Sciatic nerve (tissue), 2 donors: ENCODE results near the gene KRTAP19-2. TPM values are rescaled to one million over a fixed set of nuclear protein-coding genes. Genes with fewer than 3 reads are reported as not detected.
"Not testable (repeated sequence)": the region's sequence is repeated elsewhere in the genome, so short reads cannot be mapped to it uniquely, and the experiment has no call there.

Experiments used
- ATAC-seq: fragments of 200-7000 bp; cut with Tn5 transposase; one replicate; pipeline ENCODE4 v1.9.1; 2020; ENCODE audit warnings: mild to moderate bottlenecking, moderate library complexity
- DNase-seq: peaks from one replicate; pipeline ENCODE4 v3.0.0-alpha.2; 2020; ENCODE audit warnings: low spot score
- intact Hi-C: fragments of 100-400 bp; cut with DNase I; formaldehyde crosslinking; loops from one replicate; pipeline ENCODE4 v1.14.2; 2022
- total RNA-seq: library from RNA; stranded (reverse); fragmentation: NEBNext Ultra II Directional; extraction: Animal tissue kit (Norgen Biotek cat#: 25700); gene quantifications from one replicate; pipeline ENCODE4 v1.2.1, GENCODE V29; 2021
- donor health status: DM: no; HTN: no; CAD: no.
- donor health status: DM: no; HTN: no; CAD: no.

KRTAP19-2 gene
- total RNA-seq, result not detected

- ATAC-seq (no peak), DNase-seq (no peak)
- intact Hi-C loops, result no loop called here
Measured at GRCh38 chr21:30487336-30487735, at the start of gene KRTAP19-2. KRTAP19-2 (minus strand) TSS chr21:30487436; CDS start chr21:30487348, 88 bp downstream.

- intact Hi-C loops, result no loop called here
- DNase-seq, result no peak
- no peak for ATAC-seq
Measured at GRCh38 chr21:30518876-30519275, 31.6 kb upstream of the KRTAP19-2 start.

GRCh38 chr21:30515681-30516080 lies 28.4 kb upstream of the KRTAP19-2 start:
- no peak for ATAC-seq
- intact Hi-C loops, result no loop called here

GRCh38 chr21:30505621-30506205 lies 18.5 kb upstream of the KRTAP19-2 start:
- ATAC-seq, DNase-seq, intact Hi-C loops: not testable (repeated sequence)

More at GRCh38 chr21:30515681-30516080, 28.4 kb upstream of the KRTAP19-2 start:
- no peak for DNase-seq

- ATAC-seq (no peak), DNase-seq (no peak)
- intact Hi-C loops, result no loop called here
Measured at GRCh38 chr21:30502041-30502440, 14.8 kb upstream of the KRTAP19-2 start, which contains the start of gene KRTAP19-5. KRTAP19-5 (minus strand) TSS chr21:30502141; CDS start chr21:30502090, 51 bp downstream.

GRCh38 chr21:30497065-30497464 lies 9.8 kb upstream of the KRTAP19-2 start, which contains the start of gene KRTAP19-4:
KRTAP19-4 (minus strand) TSS chr21:30497165; CDS start chr21:30497110, 55 bp downstream.
- no peak for DNase-seq
- no peak for ATAC-seq
- intact Hi-C loops, result no loop called here

GRCh38 chr21:30491963-30492428 lies 4.8 kb upstream of the KRTAP19-2 start, which contains the start of gene KRTAP19-3:
KRTAP19-3 (minus strand) TSS chr21:30492013; CDS start chr21:30491957, 56 bp downstream.
- intact Hi-C loops, result no loop called here
- no peak for DNase-seq
- no peak for ATAC-seq

- no peak for DNase-seq
- intact Hi-C loops, result no loop called here
- ATAC-seq, result no peak
Measured at GRCh38 chr21:30486180-30486579, 1.1 kb downstream of the KRTAP19-2 start.

- intact Hi-C loops, result no loop called here
- DNase-seq, result no peak
- no peak for ATAC-seq
Measured at GRCh38 chr21:30482130-30482529, 5.1 kb downstream of the KRTAP19-2 start.

GRCh38 chr21:30480145-30480544 lies 7.1 kb downstream of the KRTAP19-2 start, which contains the start of gene KRTAP19-1:
KRTAP19-1 (minus strand) TSS chr21:30480367; CDS start chr21:30480317, 50 bp downstream.
- no peak for DNase-seq
- intact Hi-C loops, result no loop called here
- no peak for ATAC-seq

GRCh38 chr21:30479259-30479658 lies 8.0 kb downstream of the KRTAP19-2 start:
- no peak for ATAC-seq
- DNase-seq, result no peak
- intact Hi-C loops, result no loop called here

- ATAC-seq (no peak), DNase-seq (no peak)
- intact Hi-C loops, result no loop called here
Measured at GRCh38 chr21:30478004-30478403, 9.2 kb downstream of the KRTAP19-2 start.

- no peak for DNase-seq
- ATAC-seq, result no peak
- intact Hi-C loops, result no loop called here
Measured at GRCh38 chr21:30468900-30469714, 18.1 kb downstream of the KRTAP19-2 start.

GRCh38 chr21:30463713-30464112 lies 23.5 kb downstream of the KRTAP19-2 start:
- ATAC-seq, result no peak
- intact Hi-C loops, result no loop called here
- DNase-seq, result no peak

- intact Hi-C loops, result no loop called here
- DNase-seq, result no peak
- ATAC-seq, result no peak
Measured at GRCh38 chr21:30448514-30448913, 38.7 kb downstream of the KRTAP19-2 start.

GRCh38 chr21:30447056-30447455 lies 40.2 kb downstream of the KRTAP19-2 start:
- no peak for DNase-seq
- no peak for ATAC-seq
- intact Hi-C loops, result no loop called here

GRCh38 chr21:30444204-30444603 lies 43.0 kb downstream of the KRTAP19-2 start:
- ATAC-seq, result no peak
- intact Hi-C loops, result no loop called here
- DNase-seq, result no peak

- DNase-seq (no peak), ATAC-seq (no peak)
- intact Hi-C loops, result no loop called here
Measured at GRCh38 chr21:30443226-30443625, 44.0 kb downstream of the KRTAP19-2 start.

GRCh38 chr21:30439975-30440374 lies 47.3 kb downstream of the KRTAP19-2 start, which contains the start of gene KRTAP15-1:
KRTAP15-1 (plus strand) TSS chr21:30440275; CDS start chr21:30440328, 53 bp downstream.
- DNase-seq (no peak), ATAC-seq (no peak)
- intact Hi-C loops, result no loop called here
